ENCODE data around the gene ZKSCAN1.

ZKSCAN1 gene

GRCh38 chr7:100021297-100021696 is 5.9 kb downstream of the ZKSCAN1 start:
- peaks cover 29% of the 10 kb centered on the region for H3K4me1 ChIP-seq (ENCODE audit: insufficient read depth, poor library complexity, severe bottlenecking)
- no peak overlapping the region for H3K27ac ChIP-seq (ENCODE audit: poor library complexity, severe bottlenecking)
- DNase-seq (ENCODE audit: low spot score) (no peak), ATAC-seq (ENCODE audit: low read depth) (no peak)
- no peaks in the 10 kb centered on the region for H3K9me3 ChIP-seq (ENCODE audit: severe bottlenecking)
- H3K36me3 ChIP-seq (ENCODE audit: low read depth), result peaks cover 79% of the 10 kb centered on the region
- H3K27me3 ChIP-seq (ENCODE audit: insufficient read depth, poor library complexity, severe bottlenecking), result no peaks in the 10 kb centered on the region
- TF ChIP-seq, protein P1, sequence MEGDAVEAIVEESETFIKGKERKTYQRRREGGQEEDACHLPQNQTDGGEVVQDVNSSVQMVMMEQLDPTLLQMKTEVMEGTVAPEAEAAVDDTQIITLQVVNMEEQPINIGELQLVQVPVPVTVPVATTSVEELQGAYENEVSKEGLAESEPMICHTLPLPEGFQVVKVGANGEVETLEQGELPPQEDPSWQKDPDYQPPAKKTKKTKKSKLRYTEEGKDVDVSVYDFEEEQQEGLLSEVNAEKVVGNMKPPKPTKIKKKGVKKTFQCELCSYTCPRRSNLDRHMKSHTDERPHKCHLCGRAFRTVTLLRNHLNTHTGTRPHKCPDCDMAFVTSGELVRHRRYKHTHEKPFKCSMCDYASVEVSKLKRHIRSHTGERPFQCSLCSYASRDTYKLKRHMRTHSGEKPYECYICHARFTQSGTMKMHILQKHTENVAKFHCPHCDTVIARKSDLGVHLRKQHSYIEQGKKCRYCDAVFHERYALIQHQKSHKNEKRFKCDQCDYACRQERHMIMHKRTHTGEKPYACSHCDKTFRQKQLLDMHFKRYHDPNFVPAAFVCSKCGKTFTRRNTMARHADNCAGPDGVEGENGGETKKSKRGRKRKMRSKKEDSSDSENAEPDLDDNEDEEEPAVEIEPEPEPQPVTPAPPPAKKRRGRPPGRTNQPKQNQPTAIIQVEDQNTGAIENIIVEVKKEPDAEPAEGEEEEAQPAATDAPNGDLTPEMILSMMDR (IDR thresholded peaks at IDR 0.05; ENCODE audit: poor library complexity, severe bottlenecking), result no peak
- no peak overlapping the region for H3K4me3 ChIP-seq (ENCODE audit: severe bottlenecking)

DNA sequence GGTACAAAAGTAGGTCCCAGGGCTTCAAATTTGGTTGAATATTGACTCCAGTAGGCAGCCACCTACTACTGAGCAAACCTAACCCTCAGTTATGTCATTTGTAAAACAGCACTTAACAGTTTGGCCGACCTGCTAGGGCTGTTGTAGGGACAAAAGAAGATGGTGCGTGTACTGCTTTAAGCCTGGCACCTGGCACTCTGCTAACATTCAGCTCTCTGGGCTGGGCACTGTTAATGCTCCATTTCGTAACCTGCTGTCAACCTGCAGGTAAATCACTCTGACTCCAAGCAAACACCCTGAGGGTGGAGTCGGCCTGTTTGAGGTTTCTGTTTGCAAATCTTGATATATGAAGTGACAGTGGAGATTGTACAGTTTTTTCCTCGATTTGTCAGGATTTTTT is 7.2 kb downstream of the ZKSCAN1 start:
- peaks cover 79% of the 10 kb centered on the region for H3K36me3 ChIP-seq (ENCODE audit: low read depth)
- ATAC-seq (ENCODE audit: low read depth), result peak; percentile 82

DNA sequence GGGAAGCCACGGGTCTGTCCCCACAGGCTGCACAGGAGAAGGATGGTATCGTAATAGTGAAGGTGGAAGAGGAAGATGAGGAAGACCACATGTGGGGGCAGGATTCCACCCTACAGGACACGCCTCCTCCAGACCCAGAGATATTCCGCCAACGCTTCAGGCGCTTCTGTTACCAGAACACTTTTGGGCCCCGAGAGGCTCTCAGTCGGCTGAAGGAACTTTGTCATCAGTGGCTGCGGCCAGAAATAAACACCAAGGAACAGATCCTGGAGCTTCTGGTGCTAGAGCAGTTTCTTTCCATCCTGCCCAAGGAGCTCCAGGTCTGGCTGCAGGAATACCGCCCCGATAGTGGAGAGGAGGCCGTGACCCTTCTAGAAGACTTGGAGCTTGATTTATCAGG is 8.1 kb downstream of the ZKSCAN1 start:
- TF ChIP-seq, protein P1 (IDR thresholded peaks at IDR 0.05; ENCODE audit: poor library complexity, severe bottlenecking), result no peak
- peak overlapping the region; percentile 23 for H3K27ac ChIP-seq (ENCODE audit: poor library complexity, severe bottlenecking)
- H3K4me3 ChIP-seq (ENCODE audit: severe bottlenecking), result no peak overlapping the region
- H3K27me3 ChIP-seq (ENCODE audit: insufficient read depth, poor library complexity, severe bottlenecking), result no peaks in the 10 kb centered on the region
- H3K4me1 ChIP-seq (ENCODE audit: insufficient read depth, poor library complexity, severe bottlenecking), result peaks cover 24% of the 10 kb centered on the region
- no peak for DNase-seq (ENCODE audit: low spot score)
- no peaks in the 10 kb centered on the region for H3K9me3 ChIP-seq (ENCODE audit: severe bottlenecking)
- no peak for ATAC-seq (ENCODE audit: low read depth)
- peaks cover 79% of the 10 kb centered on the region for H3K36me3 ChIP-seq (ENCODE audit: low read depth)

More for the DNA sequence above, 7.2 kb downstream of the ZKSCAN1 start:
- DNase-seq (ENCODE audit: low spot score), result no peak
- Histone ChIP-seq H3K4me1 (ENCODE audit: insufficient read depth, poor library complexity, severe bottlenecking) (peaks cover 24% of the 10 kb centered on the region), H3K4me3 (ENCODE audit: severe bottlenecking) (no peak overlapping the region), H3K27ac (ENCODE audit: poor library complexity, severe bottlenecking) (peak overlapping the region; percentile 23), H3K9me3 (ENCODE audit: severe bottlenecking) (no peaks in the 10 kb centered on the region), H3K27me3 (ENCODE audit: insufficient read depth, poor library complexity, severe bottlenecking) (no peaks in the 10 kb centered on the region)
- TF ChIP-seq, protein P1 (IDR thresholded peaks at IDR 0.05; ENCODE audit: poor library complexity, severe bottlenecking), result no peak

GRCh38 chr7:100024020-100024619 is 8.7 kb downstream of the ZKSCAN1 start:
- Histone ChIP-seq H3K36me3 (ENCODE audit: low read depth) (peaks cover 76% of the 10 kb centered on the region), H3K4me1 (ENCODE audit: insufficient read depth, poor library complexity, severe bottlenecking) (peaks cover 24% of the 10 kb centered on the region)
- ATAC-seq (ENCODE audit: low read depth), result no peak

GRCh38 chr7:100027197-100027596 is 11.8 kb downstream of the ZKSCAN1 start:
- ATAC-seq (ENCODE audit: low read depth), result no peak
- TF ChIP-seq, protein P1 (IDR thresholded peaks at IDR 0.05; ENCODE audit: poor library complexity, severe bottlenecking), result no peak
- DNase-seq (ENCODE audit: low spot score), result no peak
- Histone ChIP-seq H3K27ac (ENCODE audit: poor library complexity, severe bottlenecking) (peak overlapping the region; percentile 82), H3K4me3 (ENCODE audit: severe bottlenecking) (no peak overlapping the region), H3K27me3 (ENCODE audit: insufficient read depth, poor library complexity, severe bottlenecking) (no peaks in the 10 kb centered on the region), H3K36me3 (ENCODE audit: low read depth) (peaks cover 75% of the 10 kb centered on the region), H3K4me1 (ENCODE audit: insufficient read depth, poor library complexity, severe bottlenecking) (peaks cover 27% of the 10 kb centered on the region), H3K9me3 (ENCODE audit: severe bottlenecking) (no peaks in the 10 kb centered on the region)

More at GRCh38 chr7:100024020-100024619, 8.7 kb downstream of the ZKSCAN1 start:
- H3K27ac ChIP-seq (ENCODE audit: poor library complexity, severe bottlenecking), result no peak overlapping the region
- no peak for DNase-seq (ENCODE audit: low spot score)
- no peaks in the 10 kb centered on the region for H3K9me3 ChIP-seq (ENCODE audit: severe bottlenecking)
- TF ChIP-seq, protein P1 (IDR thresholded peaks at IDR 0.05; ENCODE audit: poor library complexity, severe bottlenecking), result no peak
- H3K27me3 ChIP-seq (ENCODE audit: insufficient read depth, poor library complexity, severe bottlenecking), result no peaks in the 10 kb centered on the region
- H3K4me3 ChIP-seq (ENCODE audit: severe bottlenecking), result no peak overlapping the region

All from RWPE2 (cell line).